GM12872 (cell line): ENCODE data around the gene PPP4R3C.

Experiments
- TF ChIP-seq, protein P1 (sequence below): IDR thresholded peaks from 3 replicates; pipeline ENCODE4 v1.5.1; 2011; ENCODE audit warnings: low read depth, mild to moderate bottlenecking, low read length, moderate library complexity; ENCODE audit not compliant: insufficient read depth

Gene PPP4R3C

GRCh38 chrX:27444093-27444908 is 18.8 kb downstream of the PPP4R3C start:
- TF ChIP-seq, protein P1, sequence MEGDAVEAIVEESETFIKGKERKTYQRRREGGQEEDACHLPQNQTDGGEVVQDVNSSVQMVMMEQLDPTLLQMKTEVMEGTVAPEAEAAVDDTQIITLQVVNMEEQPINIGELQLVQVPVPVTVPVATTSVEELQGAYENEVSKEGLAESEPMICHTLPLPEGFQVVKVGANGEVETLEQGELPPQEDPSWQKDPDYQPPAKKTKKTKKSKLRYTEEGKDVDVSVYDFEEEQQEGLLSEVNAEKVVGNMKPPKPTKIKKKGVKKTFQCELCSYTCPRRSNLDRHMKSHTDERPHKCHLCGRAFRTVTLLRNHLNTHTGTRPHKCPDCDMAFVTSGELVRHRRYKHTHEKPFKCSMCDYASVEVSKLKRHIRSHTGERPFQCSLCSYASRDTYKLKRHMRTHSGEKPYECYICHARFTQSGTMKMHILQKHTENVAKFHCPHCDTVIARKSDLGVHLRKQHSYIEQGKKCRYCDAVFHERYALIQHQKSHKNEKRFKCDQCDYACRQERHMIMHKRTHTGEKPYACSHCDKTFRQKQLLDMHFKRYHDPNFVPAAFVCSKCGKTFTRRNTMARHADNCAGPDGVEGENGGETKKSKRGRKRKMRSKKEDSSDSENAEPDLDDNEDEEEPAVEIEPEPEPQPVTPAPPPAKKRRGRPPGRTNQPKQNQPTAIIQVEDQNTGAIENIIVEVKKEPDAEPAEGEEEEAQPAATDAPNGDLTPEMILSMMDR: no peak

DNA sequence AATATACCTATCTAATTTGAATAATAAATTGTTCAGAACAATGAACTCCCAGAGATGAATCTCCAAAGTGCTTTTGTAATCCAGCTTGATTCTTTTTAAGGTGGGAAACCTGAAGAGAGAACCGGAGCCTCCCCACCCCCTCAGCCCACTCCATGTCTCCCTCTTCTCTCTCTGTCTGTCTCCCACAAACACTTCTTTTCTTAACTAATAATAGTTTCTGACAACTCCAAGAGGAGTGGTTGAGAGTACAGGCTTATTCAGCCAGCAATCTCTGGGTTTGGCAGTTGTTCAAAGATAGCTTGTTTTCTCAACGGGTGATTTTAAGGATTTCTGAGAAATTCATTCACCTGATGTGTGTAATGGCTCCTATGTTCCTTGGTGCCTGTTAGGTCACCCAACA is 23.4 kb downstream of the PPP4R3C start:
- TF ChIP-seq, protein P1: no peak

DNA sequence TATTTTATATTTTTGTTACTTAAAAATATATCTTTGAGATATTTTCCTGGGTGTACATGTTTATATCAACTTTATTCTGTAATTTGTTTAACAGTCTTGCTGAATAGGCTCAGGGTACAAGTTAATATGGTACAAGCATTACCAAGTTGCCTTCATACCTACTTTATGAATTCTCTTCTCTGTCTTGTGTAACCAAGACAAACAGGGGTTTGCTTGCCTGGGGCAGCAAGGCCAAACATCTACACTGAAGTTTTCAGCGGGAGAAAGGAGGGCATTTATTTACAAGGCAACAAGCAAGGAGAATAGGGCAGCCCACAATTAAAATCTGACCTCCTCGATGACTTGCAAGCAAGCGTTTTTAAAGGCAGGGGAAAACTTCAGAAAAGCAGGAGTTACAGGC is 24.2 kb downstream of the PPP4R3C start:
- TF ChIP-seq, protein P1: no peak

DNA sequence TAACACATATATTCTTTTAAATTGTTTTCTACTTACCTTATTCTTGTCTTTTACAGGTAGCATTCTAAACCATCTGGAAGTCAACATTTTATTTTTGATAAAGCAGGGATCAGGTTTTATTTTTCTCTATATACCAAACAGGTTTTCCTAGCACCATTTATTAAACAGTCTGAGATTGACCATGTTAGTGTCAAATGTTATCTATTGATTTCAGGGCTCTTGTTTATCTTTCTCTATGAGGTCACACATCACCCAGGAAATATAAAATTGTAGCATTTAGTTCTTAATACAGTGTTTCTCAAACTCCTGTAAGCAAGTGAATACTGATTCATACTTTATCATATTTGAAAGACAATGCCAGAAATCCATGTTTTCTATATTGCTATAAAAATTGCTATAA is 28.1 kb downstream of the PPP4R3C start:
- TF ChIP-seq, protein P1: no peak
